Kasumi-1 (cell line): Measurements from ENCODE around the gene GADL1.
A peak's percentile ranks its signal among the peaks of the same experiment; 100 is the strongest.

Experiments used
- DNase-seq, 2 experiments: peaks; one replicate each; lab custom pipeline; 2025; lab: John Stamatoyannopoulos, UW

GADL1 gene

GRCh38 chr3:30724863-30725262, 169.6 kb downstream of the GADL1 start:
- no peak for DNase-seq

- no peak for DNase-seq
Measured at GRCh38 chr3:30723211-30723610, 171.2 kb downstream of the GADL1 start.

- no peak for DNase-seq
Measured at GRCh38 chr3:30721314-30721634, 173.2 kb downstream of the GADL1 start.

GRCh38 chr3:30720586-30721313, 173.7 kb downstream of the GADL1 start:
- DNase-seq, result no peak

- DNase-seq, result no peak
Measured at GRCh38 chr3:30719536-30719935, 174.9 kb downstream of the GADL1 start.

GRCh38 chr3:30713885-30714503, 180.5 kb downstream of the GADL1 start:
- no peak for DNase-seq

GRCh38 chr3:30712991-30713390, 181.5 kb downstream of the GADL1 start:
- DNase-seq, result no peak

- DNase-seq, result no peak
Measured at GRCh38 chr3:30711867-30712266, 182.6 kb downstream of the GADL1 start.

- DNase-seq, result peak; percentile 7 to 43
Measured at GRCh38 chr3:30711151-30711550, 183.3 kb downstream of the GADL1 start.

GRCh38 chr3:30710017-30710416, 184.4 kb downstream of the GADL1 start:
- DNase-seq, result no peak

- no peak for DNase-seq
Measured at GRCh38 chr3:30708472-30708871, 186.0 kb downstream of the GADL1 start.

GRCh38 chr3:30707825-30708224, 186.6 kb downstream of the GADL1 start:
- no peak for DNase-seq

GRCh38 chr3:30704931-30705890, 189.2 kb downstream of the GADL1 start:
- no peak for DNase-seq

- no peak for DNase-seq
Measured at GRCh38 chr3:30702828-30703397, 191.5 kb downstream of the GADL1 start.

GRCh38 chr3:30702038-30702827, 192.2 kb downstream of the GADL1 start:
- DNase-seq, result no peak

- no peak for DNase-seq
Measured at GRCh38 chr3:30700702-30701321, 193.6 kb downstream of the GADL1 start.

GRCh38 chr3:30699927-30700326, 194.5 kb downstream of the GADL1 start:
- DNase-seq, result no peak

- DNase-seq, result no peak
Measured at GRCh38 chr3:30698549-30698948, 195.9 kb downstream of the GADL1 start.

GRCh38 chr3:30696896-30697295, 197.6 kb downstream of the GADL1 start:
- DNase-seq, result no peak

- no peak for DNase-seq
Measured at GRCh38 chr3:30696403-30696819, 198.1 kb downstream of the GADL1 start.
